ENCODE results near the gene NRIP2.

DNA sequence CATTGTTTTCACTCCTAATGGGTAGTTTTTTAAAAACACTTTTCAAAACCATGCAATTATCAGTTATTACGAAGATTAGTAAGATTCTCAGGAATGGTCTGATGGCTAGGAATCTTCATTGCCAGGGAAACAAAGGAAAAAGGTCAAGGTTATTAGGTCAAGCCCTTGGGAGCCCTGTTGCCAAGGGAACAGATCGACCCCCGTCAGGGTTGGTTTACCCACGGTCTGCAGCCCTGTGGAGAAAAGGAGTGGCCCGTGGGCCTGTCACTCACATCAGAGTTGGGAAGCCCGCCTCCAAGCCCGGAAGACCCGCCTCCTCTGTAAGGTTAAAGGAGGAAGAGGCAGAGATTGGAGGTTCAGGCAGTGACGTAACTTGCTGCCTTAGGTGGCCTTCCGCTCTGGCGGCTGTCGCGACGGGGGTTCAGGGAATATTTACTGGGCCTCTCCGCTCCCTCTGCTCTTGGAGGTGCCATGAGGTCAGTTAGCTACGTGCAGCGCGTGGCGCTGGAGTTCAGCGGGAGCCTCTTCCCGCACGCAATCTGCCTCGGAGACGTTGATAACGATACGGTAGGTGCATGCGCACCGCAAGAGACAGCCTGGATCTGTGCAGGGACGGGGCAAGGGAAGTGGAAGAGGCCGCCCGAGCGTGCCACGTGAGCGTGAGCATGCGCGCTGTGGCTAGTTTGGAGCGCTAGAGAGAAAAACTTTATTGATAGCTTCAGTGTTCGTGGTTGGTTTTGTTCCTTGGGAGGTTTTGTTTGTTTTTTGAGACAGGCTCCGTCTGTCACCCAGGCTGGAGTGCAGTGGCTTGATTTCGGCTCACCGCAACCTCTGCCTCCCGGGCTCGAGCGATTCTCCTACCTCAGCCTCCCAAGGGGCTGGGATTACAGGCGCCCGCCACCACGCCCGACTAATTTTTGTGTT lies 22.3 kb downstream of the NRIP2 start, which contains the start of gene ITFG2:
- TF ChIP-seq, protein P1, sequence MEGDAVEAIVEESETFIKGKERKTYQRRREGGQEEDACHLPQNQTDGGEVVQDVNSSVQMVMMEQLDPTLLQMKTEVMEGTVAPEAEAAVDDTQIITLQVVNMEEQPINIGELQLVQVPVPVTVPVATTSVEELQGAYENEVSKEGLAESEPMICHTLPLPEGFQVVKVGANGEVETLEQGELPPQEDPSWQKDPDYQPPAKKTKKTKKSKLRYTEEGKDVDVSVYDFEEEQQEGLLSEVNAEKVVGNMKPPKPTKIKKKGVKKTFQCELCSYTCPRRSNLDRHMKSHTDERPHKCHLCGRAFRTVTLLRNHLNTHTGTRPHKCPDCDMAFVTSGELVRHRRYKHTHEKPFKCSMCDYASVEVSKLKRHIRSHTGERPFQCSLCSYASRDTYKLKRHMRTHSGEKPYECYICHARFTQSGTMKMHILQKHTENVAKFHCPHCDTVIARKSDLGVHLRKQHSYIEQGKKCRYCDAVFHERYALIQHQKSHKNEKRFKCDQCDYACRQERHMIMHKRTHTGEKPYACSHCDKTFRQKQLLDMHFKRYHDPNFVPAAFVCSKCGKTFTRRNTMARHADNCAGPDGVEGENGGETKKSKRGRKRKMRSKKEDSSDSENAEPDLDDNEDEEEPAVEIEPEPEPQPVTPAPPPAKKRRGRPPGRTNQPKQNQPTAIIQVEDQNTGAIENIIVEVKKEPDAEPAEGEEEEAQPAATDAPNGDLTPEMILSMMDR (IDR thresholded peaks at IDR 0.05 in 4 of 5, conservative IDR thresholded peaks at IDR 0.05 in 1 of 5), result no peak
- peak; percentile 62 to 83 for TF ChIP-seq POLR2A (IDR thresholded peaks at IDR 0.05)

Data from gastrocnemius medialis (tissue), 4 donors.